Ovary (tissue), 9 donors: ENCODE measurements around the gene INS. TPM values are rescaled to one million over a fixed set of nuclear protein-coding genes. Genes with fewer than 3 reads are reported as not detected.

Experiments
- DNase-seq, 5 donors: peaks; one replicate each; pipeline ENCODE4 v3.0.0-alpha.2; 2019 to 2020
- H3K27ac ChIP-seq, 2 donors: fragments of 200-600 bp; one replicate each; pipeline versions ENCODE4 v1.5.1 to v1.8.0; 2019 to 2022
- H3K27me3 ChIP-seq: fragments of 200-600 bp; one replicate; pipeline ENCODE4 v1.8.0; 2022
- H3K36me3 ChIP-seq: fragments of 200-600 bp; sonication (generic); one replicate; pipeline ENCODE4 v1.5.1; 2019
- H3K4me1 ChIP-seq: one replicate; pipeline ENCODE4 v1.8.1; 2013; ENCODE audit warnings: mild to moderate bottlenecking, moderate library complexity; ENCODE audit not compliant: insufficient read depth
- H3K4me3 ChIP-seq: fragments of 200-600 bp; sonication (generic); one replicate; pipeline ENCODE4 v1.5.1; 2017
- H3K9me3 ChIP-seq, 2 donors: fragments of 200-600 bp in 1 of 2; sonication (generic) in 1 of 2; one replicate each; pipeline versions ENCODE4 v1.5.1 to v1.8.1; 2013 to 2019; ENCODE audit warnings: mild to moderate bottlenecking in 1 of 2, moderate library complexity in 1 of 2
- EP300 ChIP-seq: sonication (generic); formaldehyde crosslinking; IDR thresholded peaks from one replicate; pipeline ENCODE4 v1.6.1; 2017; ENCODE audit warnings: antibody characterized with exemption
- POLR2A ChIP-seq: fragments of 450-650 bp; IDR thresholded peaks from one replicate; pipeline ENCODE4 v1.6.1; 2017; ENCODE audit warnings: antibody characterized with exemption, mild to moderate bottlenecking, moderate library complexity
- WGBS, 3 donors: extraction: QIAGEN DNeasy Blood & Tissue Kit in 1 of 3; methylation state at CpG; one replicate each; pipeline versions ENCODE4 v1.1.5 to v1.1.7; 2013 to 2017; 5-methylcytosine and 5-hydroxymethylcytosine counted together
- intact Hi-C, 4 donors: fragments of 100-400 bp; cut with DNase I; formaldehyde crosslinking; loops; one replicate each; pipeline versions ENCODE4 v1.11.0 to v1.15.1; 2022 to 2023
- polyA plus RNA-seq, 2 donors: library from polyadenylated mRNA; stranded (reverse); fragments of 200-250 nt in 1 of 2; fragments of 350-450 nt in 1 of 2; fragmentation: Illumina TruSeq in 1 of 2; extraction: RNeasy Lipid Tissue Mini Kit (QIAGEN cat#74804) in 1 of 2; gene quantifications; one replicate each; pipeline ENCODE4 v1.2.3, GENCODE V29; 2013 to 2014
- total RNA-seq, 7 donors: library from RNA; depleted of rRNA in 2 of 7; stranded (reverse); fragments of >200 nt in 2 of 7; fragmentation: NEBNext Ultra II Directional in 3 of 7; extraction: Animal tissue kit (Norgen Biotek cat#: 25700) in 3 of 7; gene quantifications; one replicate each; pipeline versions ENCODE4 v1.1.0 to v1.2.4, GENCODE V29; 2016 to 2023
- TF ChIP-seq, protein P1 (sequence below), 3 donors: fragments of 450-650 bp in 2 of 3; fragments of 200-600 bp in 1 of 3; IDR thresholded peaks; one replicate each; pipeline versions ENCODE4 v1.5.1 to v1.8.0; 2016 to 2022; ENCODE audit warnings: antibody characterized with exemption in 3 of 3, mild to moderate bottlenecking in 1 of 3
- donor health status: DM: no; HTN: no; CAD: no; lungs with moderate emphysema.
- donor health status: DM: no; HTN: no; CAD: no.
- donor health status: Bipolar disorder and iron deficiency.
- donor health status: DM: yes; HTN: yes; CAD: no.
- donor health status: DM: no; HTN: no; CAD: no.
- donor health status: DM: yes; HTN: yes; CAD: no.

INS gene
- total and polyA plus RNA-seq, 9 donors = 0.89 to 1.4 TPM; not detected in 7

DNA sequence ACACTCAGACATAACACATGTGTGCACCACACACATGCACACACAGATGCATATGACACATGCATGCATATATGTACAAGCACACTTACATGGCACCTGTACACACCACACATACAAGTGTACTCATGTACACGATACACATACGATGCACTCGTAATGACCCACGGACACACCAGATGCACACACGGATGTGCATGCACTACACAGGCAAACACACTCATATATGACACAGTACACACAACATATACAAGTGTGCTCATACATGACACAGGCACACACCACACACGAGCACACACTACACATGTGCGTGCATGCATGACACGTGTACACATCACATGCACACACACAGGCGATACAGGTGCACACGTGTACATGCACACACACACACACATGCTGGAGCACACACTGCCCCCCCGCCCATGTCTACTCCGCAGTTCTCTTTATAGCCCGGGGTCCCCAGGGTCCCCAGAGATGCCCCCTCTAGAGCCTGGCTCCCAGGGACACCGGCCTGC, 15.4 kb upstream of the INS start:
- Histone ChIP-seq H3K27ac (no peak overlapping the region), H3K27me3 (no peaks in the 10 kb centered on the region), H3K36me3 (no peaks in the 10 kb centered on the region), H3K9me3 (no peaks in the 10 kb centered on the region), H3K4me3 (no peak overlapping the region), H3K4me1 (no peaks in the 10 kb centered on the region)
- intact Hi-C loops = no loop called here
- TF ChIP-seq, protein P1, sequence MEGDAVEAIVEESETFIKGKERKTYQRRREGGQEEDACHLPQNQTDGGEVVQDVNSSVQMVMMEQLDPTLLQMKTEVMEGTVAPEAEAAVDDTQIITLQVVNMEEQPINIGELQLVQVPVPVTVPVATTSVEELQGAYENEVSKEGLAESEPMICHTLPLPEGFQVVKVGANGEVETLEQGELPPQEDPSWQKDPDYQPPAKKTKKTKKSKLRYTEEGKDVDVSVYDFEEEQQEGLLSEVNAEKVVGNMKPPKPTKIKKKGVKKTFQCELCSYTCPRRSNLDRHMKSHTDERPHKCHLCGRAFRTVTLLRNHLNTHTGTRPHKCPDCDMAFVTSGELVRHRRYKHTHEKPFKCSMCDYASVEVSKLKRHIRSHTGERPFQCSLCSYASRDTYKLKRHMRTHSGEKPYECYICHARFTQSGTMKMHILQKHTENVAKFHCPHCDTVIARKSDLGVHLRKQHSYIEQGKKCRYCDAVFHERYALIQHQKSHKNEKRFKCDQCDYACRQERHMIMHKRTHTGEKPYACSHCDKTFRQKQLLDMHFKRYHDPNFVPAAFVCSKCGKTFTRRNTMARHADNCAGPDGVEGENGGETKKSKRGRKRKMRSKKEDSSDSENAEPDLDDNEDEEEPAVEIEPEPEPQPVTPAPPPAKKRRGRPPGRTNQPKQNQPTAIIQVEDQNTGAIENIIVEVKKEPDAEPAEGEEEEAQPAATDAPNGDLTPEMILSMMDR (IDR thresholded peaks at IDR 0.05) = no peak
- TF ChIP-seq EP300 (no peak), POLR2A (no peak)
- no peak for DNase-seq
- 86 to 91% (median 90%) methylated on average over 14 of the region's 14 CpGs for WGBS, 3 donors

DNA sequence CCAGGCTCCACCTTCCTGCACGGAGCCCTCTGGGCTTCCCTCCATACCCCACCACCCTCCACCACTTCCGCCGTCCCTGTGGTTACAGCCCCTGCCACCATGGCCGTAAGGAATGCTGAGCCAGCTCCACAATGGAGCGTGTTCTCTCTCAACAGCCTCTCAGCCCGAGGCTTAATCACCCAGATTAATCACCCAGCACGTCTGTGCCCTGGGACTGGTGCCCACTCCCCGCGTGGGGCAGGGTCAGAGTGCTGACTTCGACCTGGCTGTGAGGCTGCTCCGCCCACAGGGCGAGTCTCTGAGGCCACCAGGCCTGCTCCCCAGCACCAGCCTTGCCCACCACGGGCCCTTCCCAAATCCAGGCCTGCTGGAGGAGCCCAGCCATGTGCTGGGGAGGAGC, 14.7 kb upstream of the INS start:
- intact Hi-C loops = no loop called here
- no peaks in the 10 kb centered on the region for H3K36me3 ChIP-seq
- 52 to 60% (median 55%) methylated on average over 13 of the region's 13 CpGs for WGBS, 3 donors
- no peak for TF ChIP-seq POLR2A
- TF ChIP-seq, protein P1 (IDR thresholded peaks at IDR 0.05) = no peak
- TF ChIP-seq EP300 = no peak
- H3K9me3 ChIP-seq = no peaks in the 10 kb centered on the region
- H3K4me3 ChIP-seq = no peak overlapping the region
- no peaks in the 10 kb centered on the region for H3K27me3 ChIP-seq
- H3K4me1 ChIP-seq = no peaks in the 10 kb centered on the region
- no peak for DNase-seq
- H3K27ac ChIP-seq = no peak overlapping the region

DNA sequence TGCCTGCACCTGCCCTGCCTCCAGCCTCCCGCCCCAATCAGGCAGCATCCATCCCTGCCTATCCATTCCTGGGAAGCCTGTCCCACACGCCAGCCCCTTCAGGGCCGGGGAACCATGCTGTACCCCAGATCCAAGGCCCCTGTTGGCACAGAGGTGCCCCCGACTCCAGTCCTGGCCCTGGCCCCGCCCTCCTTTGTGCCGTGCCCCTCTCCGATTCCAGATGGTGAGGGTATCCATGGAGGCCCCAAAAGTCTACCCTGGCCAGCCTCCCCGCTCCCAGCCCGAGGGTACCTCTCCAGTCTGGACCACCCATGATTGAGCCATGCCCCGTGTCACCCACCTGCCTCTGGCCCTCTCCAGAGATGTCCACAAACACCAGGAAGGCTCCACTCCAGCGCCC, 13.4 kb upstream of the INS start:
- TF ChIP-seq, protein P1 (IDR thresholded peaks at IDR 0.05) = no peak
- TF ChIP-seq POLR2A (no peak), EP300 (no peak)
- no peaks in the 10 kb centered on the region for H3K27me3 ChIP-seq
- DNase-seq = no peak
- intact Hi-C loops = no loop called here
- no peak overlapping the region for H3K27ac ChIP-seq
- no peaks in the 10 kb centered on the region for H3K36me3 ChIP-seq
- H3K9me3 ChIP-seq = no peaks in the 10 kb centered on the region
- H3K4me3 ChIP-seq = no peak overlapping the region
- no peaks in the 10 kb centered on the region for H3K4me1 ChIP-seq
- 85 to 90% (median 87%) methylated on average over 11 of the region's 11 CpGs for whole genome bisulfite sequencing, 3 donors

DNA sequence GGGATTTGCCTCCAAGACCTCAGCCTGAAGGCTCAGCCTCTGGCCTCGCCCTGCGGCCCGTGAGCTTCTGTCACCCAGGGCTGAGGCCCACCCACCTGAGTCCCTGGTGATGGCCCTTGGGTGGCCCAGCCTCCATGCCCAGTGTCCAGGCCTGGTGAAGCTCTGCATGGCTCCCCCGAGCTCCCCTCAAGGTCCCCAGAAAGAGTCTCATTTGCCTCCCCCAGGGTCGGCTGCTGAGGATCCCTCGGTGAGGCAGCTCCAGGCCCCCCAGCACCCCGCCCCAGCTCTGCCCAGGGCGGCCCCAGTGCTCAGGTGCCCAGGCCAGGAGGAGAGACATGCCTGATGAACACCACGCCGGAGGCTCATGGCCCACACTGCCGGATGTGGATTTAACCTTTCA, 12.8 kb upstream of the INS start:
- Histone ChIP-seq H3K4me1 (no peaks in the 10 kb centered on the region), H3K27me3 (no peaks in the 10 kb centered on the region), H3K9me3 (no peaks in the 10 kb centered on the region), H3K4me3 (no peak overlapping the region), H3K36me3 (no peaks in the 10 kb centered on the region), H3K27ac (no peak overlapping the region)
- intact Hi-C loops = no loop called here
- 52 to 65% (median 56%) methylated on average over 11 of the region's 11 CpGs for WGBS, 3 donors
- DNase-seq = no peak
- TF ChIP-seq, protein P1 (IDR thresholded peaks at IDR 0.05) = no peak
- TF ChIP-seq EP300 (no peak), POLR2A (no peak)
